Measurements from ENCODE around the gene CBY2. TPM values are rescaled to one million over a fixed set of nuclear protein-coding genes. Genes with fewer than 3 reads are reported as not detected.

CBY2 gene
- total RNA-seq, 2 donors from 2014 or later = not detected

DNA sequence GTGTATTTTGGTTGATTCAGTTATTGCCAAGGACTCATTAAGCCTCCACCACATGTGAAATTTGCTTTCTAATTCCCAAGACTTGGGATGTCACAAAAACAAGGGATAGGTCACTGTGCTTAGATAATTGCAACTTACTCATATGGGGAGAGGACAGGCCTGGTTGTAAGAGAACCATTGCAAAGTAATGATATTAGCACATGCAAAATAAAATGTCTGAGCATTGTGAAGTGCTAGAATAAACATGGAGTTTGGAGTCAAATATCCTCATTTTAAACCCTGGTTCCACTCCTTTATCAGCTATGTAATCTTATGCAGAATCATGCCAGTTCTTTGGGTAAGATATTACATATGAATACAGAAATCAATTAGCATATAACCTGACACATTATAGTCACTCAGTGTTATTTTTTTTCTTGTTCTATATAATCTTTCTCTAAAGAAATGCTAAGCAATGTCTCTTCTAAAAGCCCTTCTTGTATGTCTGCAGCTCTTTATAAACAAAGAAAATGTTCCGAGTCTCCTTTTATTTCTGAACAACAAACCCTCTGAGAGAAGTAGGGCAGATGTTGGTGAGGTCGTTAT lies 5.5 kb downstream of the CBY2 start:
- Mint-ChIP-seq H3K4me3 (no peak overlapping the region), H3K27me3 (peaks cover 13 to 26% of the 10 kb centered on the region in 2 donors)
- no peak for DNase-seq (ENCODE audit: low spot score)

DNA sequence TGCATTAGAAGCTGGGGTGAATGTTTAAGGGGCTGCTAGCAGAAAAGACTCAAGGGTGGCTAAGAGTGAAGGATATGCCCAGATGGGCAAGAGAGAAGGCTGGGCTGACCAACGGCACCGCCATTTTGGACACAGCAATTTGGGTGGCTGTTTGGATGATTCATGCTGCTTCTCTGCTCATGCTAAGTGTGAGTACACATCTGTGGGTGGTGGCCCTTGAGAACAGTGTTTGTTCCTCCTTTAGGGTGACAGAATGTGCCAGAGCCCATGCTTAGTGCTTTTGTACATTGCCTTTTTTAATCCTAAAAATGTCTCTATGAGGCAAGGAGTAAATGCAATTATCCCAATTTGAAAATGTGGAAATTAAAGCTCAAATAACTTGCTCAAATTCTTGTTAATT lies 9.8 kb downstream of the CBY2 start:
- Mint-ChIP-seq H3K4me1 (ENCODE audit: low read depth in 2 of 2) (no peaks in the 10 kb centered on the region), H3K9me3 (no peaks in the 10 kb centered on the region), H3K4me3 (no peak overlapping the region), H3K27ac (no peak overlapping the region), H3K27me3 (peaks cover 0 to 14% of the 10 kb centered on the region in 2 donors), H3K36me3 (no peaks in the 10 kb centered on the region)
- ATAC-seq = no peak
- no peak for DNase-seq (ENCODE audit: low spot score)

More for the DNA sequence above, 5.5 kb downstream of the CBY2 start:
- Mint-ChIP-seq H3K9me3 (no peaks in the 10 kb centered on the region), H3K4me1 (ENCODE audit: low read depth in 2 of 2) (no peaks in the 10 kb centered on the region), H3K36me3 (no peaks in the 10 kb centered on the region), H3K27ac (no peak overlapping the region)
- ATAC-seq = no peak

- DNase-seq (ENCODE audit: low spot score) (no peak), ATAC-seq (no peak)
- H3K4me1 Mint-ChIP-seq (ENCODE audit: low read depth in 2 of 2) = no peaks in the 10 kb centered on the region
- H3K9me3 Mint-ChIP-seq = no peaks in the 10 kb centered on the region
- H3K4me3 Mint-ChIP-seq = no peak overlapping the region
- no peak overlapping the region for H3K27ac Mint-ChIP-seq
- no peaks in the 10 kb centered on the region for H3K36me3 Mint-ChIP-seq
- H3K27me3 Mint-ChIP-seq = peaks cover 0 to 7% of the 10 kb centered on the region in 2 donors
Measured at GRCh38 chr13:45713106-45713690, 11.1 kb downstream of the CBY2 start.

GRCh38 chr13:45713721-45714120 lies 11.6 kb downstream of the CBY2 start:
- Mint-ChIP-seq H3K4me1 (ENCODE audit: low read depth in 2 of 2) (no peaks in the 10 kb centered on the region), H3K4me3 (no peak overlapping the region), H3K27ac (no peak overlapping the region), H3K9me3 (no peaks in the 10 kb centered on the region), H3K36me3 (no peaks in the 10 kb centered on the region), H3K27me3 (peaks cover 2 to 7% of the 10 kb centered on the region in 2 donors)
- ATAC-seq = peak; percentile 25 to 38
- DNase-seq (ENCODE audit: low spot score) = no peak

GRCh38 chr13:45714170-45714569 lies 12.1 kb downstream of the CBY2 start:
- H3K9me3 Mint-ChIP-seq = no peaks in the 10 kb centered on the region
- DNase-seq (ENCODE audit: low spot score) = no peak
- ATAC-seq = no peak
- H3K36me3 Mint-ChIP-seq = no peaks in the 10 kb centered on the region
- H3K27ac Mint-ChIP-seq = no peak overlapping the region
- H3K4me3 Mint-ChIP-seq = no peak overlapping the region
- H3K4me1 Mint-ChIP-seq (ENCODE audit: low read depth in 2 of 2) = no peaks in the 10 kb centered on the region
- H3K27me3 Mint-ChIP-seq = peaks cover 3 to 7% of the 10 kb centered on the region in 2 donors

GRCh38 chr13:45715351-45715750 lies 13.2 kb downstream of the CBY2 start:
- Mint-ChIP-seq H3K27ac (no peak overlapping the region), H3K27me3 (peaks cover 9 to 17% of the 10 kb centered on the region in 2 donors), H3K4me3 (no peak overlapping the region), H3K36me3 (no peaks in the 10 kb centered on the region), H3K4me1 (ENCODE audit: low read depth in 2 of 2) (no peaks in the 10 kb centered on the region), H3K9me3 (no peaks in the 10 kb centered on the region)
- ATAC-seq (no peak), DNase-seq (ENCODE audit: low spot score) (no peak)

DNA sequence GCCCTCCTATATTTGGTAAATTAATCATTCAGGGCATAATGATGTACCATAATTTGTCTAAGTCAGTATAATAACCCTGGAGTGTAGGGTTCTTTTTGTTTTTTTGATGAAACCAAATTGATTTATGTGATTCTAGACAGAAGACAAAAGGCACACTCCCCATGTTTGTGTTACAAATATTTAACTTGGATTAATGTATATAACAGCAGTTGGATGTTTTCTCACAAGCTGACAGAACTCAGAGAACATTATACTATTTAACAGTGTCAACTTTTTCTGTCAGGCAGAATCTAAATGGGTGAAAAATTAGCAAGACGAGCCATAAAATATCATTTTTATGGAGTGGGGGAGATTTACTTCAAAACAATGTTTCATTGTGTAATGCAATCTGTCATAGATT lies 15.2 kb downstream of the CBY2 start:
- peaks cover 9 to 22% of the 10 kb centered on the region in 2 donors for H3K27me3 Mint-ChIP-seq

DNA sequence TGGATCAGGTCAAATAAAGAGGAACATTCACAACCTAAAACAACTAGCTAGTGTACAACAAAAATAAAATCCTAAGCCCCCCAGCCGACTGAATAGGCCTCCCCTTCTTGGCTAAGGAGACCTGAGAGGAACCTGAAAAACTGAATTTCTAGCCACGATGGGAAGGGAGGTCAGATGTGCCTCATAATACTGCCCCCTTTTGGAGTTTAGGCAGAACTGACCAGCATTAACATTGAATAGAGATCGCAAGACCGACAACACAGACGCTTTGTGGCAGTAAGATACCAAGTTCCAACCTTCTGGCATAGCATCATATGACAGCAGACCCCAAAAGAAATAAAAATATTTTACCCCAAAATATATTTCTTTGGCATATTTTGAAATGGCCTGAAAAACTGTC lies 15.9 kb downstream of the CBY2 start:
- H3K27me3 Mint-ChIP-seq = peaks cover 9 to 22% of the 10 kb centered on the region in 2 donors
- ATAC-seq = no peak

More for the DNA sequence above, 15.2 kb downstream of the CBY2 start:
- no peak overlapping the region for H3K4me3 Mint-ChIP-seq
- H3K36me3 Mint-ChIP-seq = no peaks in the 10 kb centered on the region
- no peaks in the 10 kb centered on the region for H3K9me3 Mint-ChIP-seq
- no peak overlapping the region for H3K27ac Mint-ChIP-seq
- ATAC-seq (no peak), DNase-seq (ENCODE audit: low spot score) (no peak)
- H3K4me1 Mint-ChIP-seq (ENCODE audit: low read depth in 2 of 2) = no peaks in the 10 kb centered on the region

GRCh38 chr13:45718992-45719391 lies 16.9 kb downstream of the CBY2 start:
- no peaks in the 10 kb centered on the region for H3K4me1 Mint-ChIP-seq (ENCODE audit: low read depth in 2 of 2)
- H3K27me3 Mint-ChIP-seq = peaks cover 9 to 22% of the 10 kb centered on the region in 2 donors
- ATAC-seq = no peak
- no peaks in the 10 kb centered on the region for H3K36me3 Mint-ChIP-seq
- no peaks in the 10 kb centered on the region for H3K9me3 Mint-ChIP-seq
- H3K4me3 Mint-ChIP-seq = no peak overlapping the region
- DNase-seq (ENCODE audit: low spot score) = no peak
- H3K27ac Mint-ChIP-seq = no peak overlapping the region

More for the DNA sequence above, 15.9 kb downstream of the CBY2 start:
- Mint-ChIP-seq H3K9me3 (no peaks in the 10 kb centered on the region), H3K4me3 (no peak overlapping the region), H3K4me1 (ENCODE audit: low read depth in 2 of 2) (no peaks in the 10 kb centered on the region), H3K36me3 (no peaks in the 10 kb centered on the region), H3K27ac (no peak overlapping the region)
- no peak for DNase-seq (ENCODE audit: low spot score)

DNA sequence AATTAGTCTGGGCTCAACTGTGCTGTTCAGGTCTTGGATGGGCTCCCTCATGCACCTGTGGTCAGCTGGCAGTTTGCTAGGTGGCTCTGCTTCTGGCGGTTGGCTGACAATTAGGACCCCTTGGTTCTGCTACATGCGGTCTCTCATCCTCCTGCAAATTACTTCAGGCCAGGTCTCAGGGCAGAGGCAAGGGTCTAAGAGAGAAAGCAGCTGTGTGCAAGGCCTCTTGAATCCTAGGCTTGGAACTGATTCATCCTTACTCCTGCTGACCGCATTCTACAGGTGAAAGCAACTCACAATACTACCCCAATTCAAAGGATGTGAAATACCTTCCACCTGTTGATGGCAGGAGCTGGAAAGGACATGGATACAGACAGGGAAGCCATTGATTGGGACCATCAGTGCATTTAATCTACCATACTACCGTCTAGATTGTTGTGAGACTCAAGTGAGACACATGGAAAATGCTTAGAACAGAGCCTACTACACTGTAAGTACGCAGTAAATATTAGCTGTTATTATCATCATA lies 19.1 kb downstream of the CBY2 start:
- no peaks in the 10 kb centered on the region for H3K9me3 Mint-ChIP-seq
- DNase-seq (ENCODE audit: low spot score) = no peak
- no peaks in the 10 kb centered on the region for H3K4me1 Mint-ChIP-seq (ENCODE audit: low read depth in 2 of 2)
- H3K27ac Mint-ChIP-seq = no peak overlapping the region
- H3K27me3 Mint-ChIP-seq = peaks cover 9 to 15% of the 10 kb centered on the region in 2 donors
- no peak for ATAC-seq
- H3K4me3 Mint-ChIP-seq = no peak overlapping the region
- no peaks in the 10 kb centered on the region for H3K36me3 Mint-ChIP-seq

GRCh38 chr13:45723798-45724197 lies 21.7 kb downstream of the CBY2 start:
- DNase-seq (ENCODE audit: low spot score) (no peak), ATAC-seq (no peak)
- H3K27me3 Mint-ChIP-seq = peaks cover 9 to 22% of the 10 kb centered on the region in 2 donors
- H3K9me3 Mint-ChIP-seq = no peaks in the 10 kb centered on the region
- no peaks in the 10 kb centered on the region for H3K36me3 Mint-ChIP-seq
- H3K4me3 Mint-ChIP-seq = no peak overlapping the region
- H3K27ac Mint-ChIP-seq = no peak overlapping the region
- H3K4me1 Mint-ChIP-seq (ENCODE audit: low read depth in 2 of 2) = no peaks in the 10 kb centered on the region

- H3K27me3 Mint-ChIP-seq = peaks cover 7 to 15% of the 10 kb centered on the region in 2 donors
- DNase-seq (ENCODE audit: low spot score) = no peak
- peak in 1 of 2 donors; percentile 26 for ATAC-seq
- no peaks in the 10 kb centered on the region for H3K4me1 Mint-ChIP-seq (ENCODE audit: low read depth in 2 of 2)
- H3K27ac Mint-ChIP-seq = no peak overlapping the region
- no peak overlapping the region for H3K4me3 Mint-ChIP-seq
- no peaks in the 10 kb centered on the region for H3K36me3 Mint-ChIP-seq
- no peaks in the 10 kb centered on the region for H3K9me3 Mint-ChIP-seq
Measured at GRCh38 chr13:45728759-45729158, 26.6 kb downstream of the CBY2 start.

GRCh38 chr13:45731455-45731854 lies 29.3 kb downstream of the CBY2 start:
- Mint-ChIP-seq H3K9me3 (no peaks in the 10 kb centered on the region), H3K4me3 (no peak overlapping the region), H3K27me3 (peaks cover 10 to 25% of the 10 kb centered on the region in 2 donors), H3K4me1 (ENCODE audit: low read depth in 2 of 2) (no peaks in the 10 kb centered on the region), H3K36me3 (no peaks in the 10 kb centered on the region), H3K27ac (no peak overlapping the region)
- no peak for ATAC-seq
- no peak for DNase-seq (ENCODE audit: low spot score)

DNA sequence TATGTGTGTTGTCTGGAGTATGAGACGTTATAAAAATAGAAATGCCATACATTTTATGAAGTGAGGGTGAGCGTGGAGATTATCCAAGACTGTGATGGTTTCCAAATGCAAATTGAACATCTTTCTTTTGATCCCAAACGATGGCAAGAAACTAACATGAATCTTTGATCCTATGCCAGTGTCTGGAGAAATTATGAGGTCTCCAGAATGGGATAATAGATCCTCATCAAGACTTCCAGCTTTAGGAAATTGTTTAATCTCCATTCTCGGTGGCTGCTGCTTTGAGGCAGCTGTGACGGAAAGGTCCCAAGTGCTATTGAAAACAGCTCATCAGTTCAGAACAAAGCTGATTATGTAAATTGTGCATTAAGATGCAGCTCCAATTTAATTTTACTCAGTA lies 30.8 kb downstream of the CBY2 start:
- no peak for DNase-seq (ENCODE audit: low spot score)
- H3K27me3 Mint-ChIP-seq = peaks cover 8 to 20% of the 10 kb centered on the region in 2 donors
- H3K27ac Mint-ChIP-seq = no peak overlapping the region
- no peak overlapping the region for H3K4me3 Mint-ChIP-seq
- no peaks in the 10 kb centered on the region for H3K36me3 Mint-ChIP-seq
- ATAC-seq = no peak
- H3K4me1 Mint-ChIP-seq (ENCODE audit: low read depth in 2 of 2) = no peaks in the 10 kb centered on the region
- no peaks in the 10 kb centered on the region for H3K9me3 Mint-ChIP-seq

Measured in natural killer cell treated with Interleukin-12 subunit alpha and Interleukin-12 subunit beta and Interleukin-15 and Interleukin-18, amount 100 ng/mL, for 72 hours (primary cell).